Right renal cortex interstitium (tissue), 3 donors: ENCODE results near the gene PRKRA. TPM values are rescaled to one million over a fixed set of nuclear protein-coding genes. Genes with fewer than 3 reads are reported as not detected.
"Not testable (repeated sequence)": the region's sequence is repeated elsewhere in the genome, so short reads cannot be mapped to it uniquely, and the experiment has no call there.

Experiments used
- DNase-seq, 3 donors: peaks; one replicate each; pipeline ENCODE4 v3.0.0-alpha.2; 2013; ENCODE audit warnings: low read depth in 3 of 3, low spot score in 2 of 3
- polyA plus RNA-seq, 3 donors: library from polyadenylated mRNA; unstranded; fragments of 120-200 nt; gene quantifications; one replicate each; pipeline ENCODE4 v1.2.1, GENCODE V29; 2013; ENCODE audit not compliant: insufficient read length in 3 of 3

Gene PRKRA
- polyA plus RNA-seq, 3 donors = 70.7 to 75.6 (median 74.2) TPM

DNA sequence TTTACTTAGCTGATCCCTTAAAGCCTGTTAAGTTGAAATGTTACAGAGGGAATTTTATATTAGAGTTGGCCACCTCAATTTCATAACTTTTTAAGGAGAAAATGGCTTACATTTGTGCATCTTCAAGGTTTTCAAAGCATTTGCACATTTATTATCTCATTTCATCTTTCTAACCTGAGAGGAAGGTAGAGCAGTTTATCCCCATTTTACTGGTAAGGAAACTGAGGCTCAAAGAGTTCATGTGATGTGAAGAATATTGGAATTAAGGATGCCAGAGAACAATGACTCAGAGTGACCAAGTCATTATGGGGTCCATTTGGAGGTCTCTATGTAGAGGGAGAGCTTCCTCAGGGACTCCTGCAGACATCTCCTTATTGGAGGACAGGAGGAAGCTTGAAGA is 35.0 kb downstream of the PRKRA start:
- DNase-seq = no peak

DNA sequence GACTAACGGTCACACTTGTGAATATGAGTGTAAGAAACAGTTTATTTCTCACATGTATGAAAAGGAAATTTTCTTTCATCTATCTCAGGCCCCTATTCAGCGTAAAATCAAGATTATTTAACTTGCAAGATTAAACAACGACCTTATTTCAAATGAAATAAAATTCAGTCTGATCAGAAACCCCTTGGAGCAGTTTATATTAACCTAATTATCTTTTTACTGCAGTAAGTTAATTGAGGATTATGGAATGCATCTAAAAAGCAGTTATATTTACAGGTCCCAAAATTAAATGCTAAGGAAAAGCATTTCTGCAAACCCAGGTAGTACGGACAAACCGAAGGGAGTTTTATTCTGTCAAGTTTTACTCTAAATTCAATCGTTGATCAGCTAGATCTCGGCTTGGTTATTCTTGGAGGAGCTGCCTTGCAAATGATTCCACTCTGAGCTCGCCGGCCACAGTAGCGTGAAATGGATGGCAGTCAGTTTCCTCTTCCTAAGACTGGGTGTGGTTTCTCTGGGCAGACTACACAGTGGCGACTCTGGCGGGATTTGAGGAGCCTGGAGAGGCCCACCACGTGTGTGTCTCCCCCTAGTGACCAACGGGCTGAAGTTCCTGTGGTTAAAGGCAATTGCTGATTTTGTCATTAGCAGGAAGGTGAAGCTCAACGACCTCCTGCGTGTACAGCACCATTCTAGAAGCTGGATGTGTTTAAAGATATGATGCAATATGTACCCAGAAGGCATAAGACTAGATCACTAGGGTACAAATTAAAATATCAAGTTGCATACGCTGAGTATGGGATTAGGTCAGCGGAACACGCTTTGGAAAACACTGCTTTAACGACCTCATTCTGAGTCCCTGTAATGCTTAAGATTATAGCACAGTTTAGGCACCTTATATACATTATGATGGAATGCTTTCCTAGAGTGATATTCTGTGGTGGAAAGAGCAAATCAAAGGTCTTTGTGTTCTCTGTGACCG is 36.4 kb downstream of the PRKRA start:
- peak; percentile 83 to 85 (median 84) for DNase-seq

DNA sequence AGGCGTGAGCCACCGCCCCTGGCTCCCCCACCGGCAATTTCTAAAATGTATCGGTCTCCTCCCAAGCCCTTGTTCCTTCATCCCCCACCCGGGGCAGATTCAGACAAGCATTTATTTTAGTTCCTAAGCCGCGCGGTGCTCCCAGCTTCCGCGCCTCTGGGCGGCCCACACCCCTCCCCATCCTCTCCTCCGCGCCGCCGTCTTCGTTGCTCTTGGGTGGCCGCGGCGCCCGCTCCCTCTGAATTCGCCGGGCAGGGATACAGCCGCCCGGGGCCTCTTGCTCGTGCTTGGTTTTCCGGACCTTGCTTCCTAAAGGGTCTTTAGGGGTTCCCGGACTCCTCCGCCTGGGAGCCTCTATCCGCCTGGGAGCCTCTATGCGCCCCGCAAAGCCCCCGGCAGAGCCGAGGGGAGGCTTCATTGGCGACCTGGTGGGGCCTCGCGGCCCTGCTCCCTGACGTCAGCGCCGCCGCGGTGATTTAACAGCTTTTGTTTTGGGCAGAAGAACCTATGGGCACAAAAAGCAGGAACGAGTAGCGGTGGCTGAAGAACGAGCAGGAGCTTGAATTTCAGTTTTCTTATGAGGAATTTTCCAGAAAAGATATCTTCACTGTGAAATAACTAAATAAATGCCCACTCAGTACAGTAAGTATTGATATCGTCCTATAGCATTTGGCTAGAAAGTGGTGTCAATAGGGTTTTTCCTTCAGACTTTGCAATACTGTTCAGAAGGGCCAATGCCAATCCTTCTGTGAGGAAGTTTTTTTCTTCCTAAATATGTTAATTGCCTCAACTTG is 37.3 kb downstream of the PRKRA start:
- peak; percentile 66 to 74 (median 67) for DNase-seq

DNA sequence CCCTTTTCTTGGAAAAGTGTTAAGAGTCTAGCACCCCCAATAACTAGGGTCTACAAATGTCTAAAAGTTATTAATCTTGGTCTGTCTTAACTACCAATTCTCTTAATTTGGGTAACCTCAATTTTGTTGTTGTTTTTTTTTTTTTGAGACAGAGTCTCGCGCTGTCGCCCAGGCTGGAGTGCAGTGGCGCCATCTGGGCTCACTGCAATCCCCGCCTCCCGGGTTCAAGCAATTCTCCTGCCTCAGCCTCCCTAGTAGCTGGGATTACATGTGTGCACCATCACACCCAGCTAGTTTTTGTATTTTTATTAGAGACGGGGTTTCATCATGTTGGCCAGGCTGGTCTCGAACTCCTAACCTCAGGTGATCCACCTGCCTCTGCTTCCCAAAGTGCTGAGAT is 38.5 kb downstream of the PRKRA start:
- not testable (repeated sequence) for DNase-seq

DNA sequence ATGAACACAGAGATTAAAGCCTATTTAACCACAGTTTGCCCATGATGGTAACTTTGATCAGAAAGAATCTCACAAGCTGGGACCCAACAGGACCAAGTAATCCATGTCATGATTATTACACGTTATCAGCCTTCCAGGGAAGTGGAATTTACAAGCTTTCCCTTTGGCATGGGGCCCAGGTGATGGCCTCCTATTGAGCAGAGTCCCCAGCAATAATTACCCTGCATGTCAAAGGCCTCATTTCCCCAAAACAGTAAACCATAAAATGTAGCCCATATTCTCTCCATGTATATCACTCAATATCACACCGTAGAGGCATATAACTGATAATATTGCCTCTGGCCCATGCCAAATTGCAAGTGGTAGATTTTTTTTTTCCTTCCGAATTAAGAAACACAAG is 38.9 kb downstream of the PRKRA start:
- no peak for DNase-seq

DNA sequence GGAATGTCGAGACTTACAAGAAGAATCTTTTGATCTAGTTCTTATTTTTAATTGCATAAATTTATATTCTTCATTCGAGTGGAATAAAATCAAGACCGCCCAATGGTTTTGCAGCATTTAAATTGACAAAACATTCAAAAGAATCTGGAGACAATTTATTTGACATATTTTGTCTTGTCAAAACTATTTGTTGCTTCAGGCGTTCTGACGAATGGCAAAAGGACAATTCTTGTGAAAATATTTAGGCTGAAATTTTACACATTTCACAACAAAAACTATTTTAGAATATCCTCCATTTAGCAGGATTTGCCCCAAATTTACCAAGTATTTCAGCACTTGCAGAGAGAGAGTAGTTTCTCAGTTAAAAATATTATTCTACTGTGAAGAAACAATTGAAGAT is 41.7 kb downstream of the PRKRA start:
- DNase-seq = no peak

DNA sequence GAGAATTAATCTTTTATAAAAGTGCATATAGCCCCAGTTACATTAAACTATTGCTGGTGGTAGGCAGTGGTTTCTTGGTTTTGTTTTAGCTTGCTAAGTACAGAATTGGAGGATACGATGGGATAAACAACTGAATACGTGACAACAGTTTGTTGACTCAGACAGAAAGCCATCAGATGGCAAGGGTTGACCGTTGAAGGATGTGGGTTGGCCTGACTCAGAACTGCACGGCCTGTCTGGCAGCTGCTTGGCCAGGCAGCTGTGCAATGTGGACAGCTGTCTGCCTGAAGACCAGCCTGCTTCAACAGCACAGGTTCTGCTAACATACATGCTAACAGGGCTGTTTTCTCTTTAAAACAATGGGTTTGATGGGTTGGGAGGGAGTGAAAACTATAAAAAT is 46.6 kb downstream of the PRKRA start:
- no peak for DNase-seq

DNA sequence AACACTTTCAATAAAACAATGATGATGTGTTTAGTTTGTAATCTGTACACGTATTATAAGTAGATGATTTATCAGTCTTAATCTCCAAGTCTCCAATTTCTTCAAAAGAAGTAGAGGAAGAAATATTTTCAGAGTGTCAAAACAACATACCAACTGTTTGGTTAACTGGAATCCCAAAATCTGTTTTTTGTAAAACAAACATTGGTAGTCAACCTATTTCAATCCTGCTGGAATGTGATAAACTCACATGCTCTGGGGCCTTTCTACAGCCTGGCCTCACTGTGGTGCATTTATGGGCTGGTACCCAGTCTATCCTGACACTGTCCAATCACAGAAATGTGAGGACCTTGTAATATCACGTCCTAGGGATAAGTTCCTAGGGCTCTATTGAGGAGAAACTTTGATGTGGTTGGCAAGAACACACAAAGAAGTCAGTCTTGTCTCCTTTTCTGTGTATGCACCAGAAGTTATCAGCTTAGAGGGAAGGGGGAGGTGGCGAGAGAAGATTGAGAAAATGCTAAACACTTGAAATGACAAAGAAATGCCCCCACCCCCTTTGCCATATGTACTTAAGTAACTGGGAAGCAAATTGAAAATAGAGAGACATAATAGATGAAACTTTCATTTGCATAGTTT is 47.2 kb downstream of the PRKRA start:
- no peak for DNase-seq

DNA sequence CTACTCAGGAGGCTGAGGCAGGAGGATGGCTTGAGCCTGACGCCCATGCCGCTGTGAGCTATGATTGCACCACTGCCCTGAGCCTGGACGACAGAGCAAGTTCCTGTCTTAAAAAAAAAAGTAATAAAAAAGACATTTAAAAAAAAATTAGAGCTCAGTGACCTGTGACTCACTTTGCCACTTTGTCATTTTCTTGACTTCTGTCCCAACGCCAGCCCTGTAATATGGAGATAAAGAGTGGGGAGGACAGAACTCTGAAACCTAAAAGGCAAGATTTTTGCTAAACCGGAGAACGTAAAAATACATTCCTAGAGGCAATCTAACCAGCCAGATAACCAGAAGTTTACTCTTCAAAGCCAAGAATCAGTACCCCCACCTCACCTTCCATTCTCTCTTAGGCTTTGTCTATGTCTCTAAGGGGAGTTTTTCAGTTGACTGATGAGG is 49.0 kb downstream of the PRKRA start:
- no peak for DNase-seq

DNA sequence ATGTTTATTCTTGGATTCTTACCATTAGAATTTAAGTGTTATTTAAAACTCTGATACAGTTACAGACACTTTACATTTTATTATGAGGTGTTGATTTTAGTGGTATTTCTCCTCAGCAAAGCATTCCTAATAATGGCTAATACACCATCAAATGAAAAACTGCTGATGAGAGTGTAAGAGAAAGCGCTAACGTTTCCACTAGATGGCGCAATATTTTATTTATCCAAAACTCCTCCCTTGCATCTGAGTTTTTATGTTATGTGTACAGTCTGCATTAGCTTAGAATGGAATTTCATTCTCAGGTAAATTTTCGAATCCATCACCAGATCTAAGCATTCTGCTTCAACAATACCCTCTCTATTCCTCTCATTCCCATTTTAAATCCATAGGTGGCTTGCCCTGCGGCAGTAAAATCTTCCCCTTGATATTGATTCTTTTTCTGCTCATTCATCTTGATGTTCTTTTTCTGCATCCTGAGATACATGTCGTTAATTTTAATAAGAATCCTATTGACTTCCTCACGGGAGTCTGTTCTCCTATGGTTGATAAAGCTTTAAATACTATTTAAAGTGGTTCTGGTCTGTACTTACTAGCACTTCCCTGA is 53.9 kb downstream of the PRKRA start:
- DNase-seq = no peak

DNA sequence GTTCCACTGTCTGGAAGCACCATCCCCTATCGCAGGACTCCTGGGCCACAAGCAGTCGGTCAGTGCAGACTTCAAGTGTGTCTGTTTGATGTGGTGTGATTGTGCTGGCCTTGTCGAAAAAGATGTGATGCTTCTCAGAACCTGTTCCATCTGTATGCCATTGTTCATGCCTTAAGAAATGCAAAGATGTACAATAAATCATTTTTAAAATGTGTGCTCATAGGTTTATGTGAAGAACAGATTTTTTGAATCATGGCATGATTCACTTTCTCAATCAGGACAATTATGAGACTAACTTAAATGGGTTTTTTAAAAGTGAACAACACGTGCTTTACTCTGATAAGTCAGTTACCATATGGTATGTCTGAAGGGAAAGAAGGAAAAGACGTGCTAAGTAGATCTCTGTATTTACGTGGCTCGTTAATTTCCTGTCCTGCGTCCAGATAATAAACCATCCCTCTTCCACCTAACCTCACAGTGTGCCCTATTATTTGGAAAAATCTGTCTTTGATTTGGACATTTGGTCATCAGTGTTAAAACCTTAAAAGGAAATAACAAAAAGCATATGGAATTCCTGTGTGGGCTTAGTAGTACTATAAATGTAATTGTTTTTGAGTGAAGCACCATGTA is 54.9 kb downstream of the PRKRA start:
- DNase-seq = no peak

DNA sequence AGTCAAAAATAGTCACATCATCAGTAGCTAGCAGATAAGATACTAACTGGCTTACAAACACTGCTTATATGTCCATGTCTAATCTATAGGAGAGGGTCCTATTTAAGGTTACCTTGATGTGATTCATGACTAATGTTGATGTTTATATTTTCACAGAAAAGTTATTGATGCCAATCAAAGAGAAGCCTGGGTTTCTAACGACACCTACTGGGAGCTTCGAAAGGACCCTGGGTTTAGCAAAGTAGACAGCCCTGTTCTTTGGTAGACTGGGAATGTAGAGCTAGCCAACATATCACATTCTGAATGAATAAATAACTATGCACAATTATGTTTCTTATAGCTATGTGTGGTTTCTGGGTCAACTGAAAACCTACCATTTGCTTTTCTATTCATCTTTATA is 55.7 kb downstream of the PRKRA start:
- no peak for DNase-seq

DNA sequence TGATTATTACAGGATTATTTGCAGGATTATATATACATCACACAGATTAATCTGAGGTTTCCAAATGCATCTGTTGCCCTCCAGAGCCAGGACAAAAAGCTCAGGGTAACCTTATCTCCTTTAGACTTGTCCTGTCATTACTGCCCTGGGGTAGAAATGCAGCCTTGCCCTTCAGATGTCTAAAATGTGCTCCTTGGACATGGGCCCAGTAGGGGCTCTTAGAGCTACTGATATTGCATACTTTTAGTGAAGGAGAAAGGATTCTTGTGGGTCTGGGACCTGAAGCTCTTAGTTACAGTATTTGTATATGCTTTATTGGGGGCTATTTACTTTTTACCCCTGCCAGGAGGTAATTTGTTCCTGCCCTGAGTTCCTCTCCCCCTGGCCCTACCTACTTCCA is 56.1 kb downstream of the PRKRA start:
- DNase-seq = no peak

DNA sequence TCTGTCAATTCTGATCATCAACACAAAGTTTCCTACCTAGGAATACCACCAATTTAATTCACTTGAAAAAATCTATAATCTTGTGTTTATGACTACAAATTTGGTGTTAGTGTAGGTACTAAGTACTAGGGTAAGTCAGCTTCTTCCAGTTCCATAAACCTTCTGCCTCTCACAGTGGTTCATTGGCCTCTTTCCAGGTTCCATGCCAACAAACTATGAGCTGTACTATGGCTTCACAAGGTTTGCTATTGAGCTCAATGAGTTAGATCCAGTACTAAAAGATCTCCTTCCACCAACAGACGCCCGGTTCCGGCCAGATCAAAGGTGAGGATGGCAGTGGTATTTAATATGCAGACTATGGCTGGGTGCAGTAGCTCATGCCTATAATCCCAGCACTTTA is 58.8 kb downstream of the PRKRA start:
- no peak for DNase-seq

DNA sequence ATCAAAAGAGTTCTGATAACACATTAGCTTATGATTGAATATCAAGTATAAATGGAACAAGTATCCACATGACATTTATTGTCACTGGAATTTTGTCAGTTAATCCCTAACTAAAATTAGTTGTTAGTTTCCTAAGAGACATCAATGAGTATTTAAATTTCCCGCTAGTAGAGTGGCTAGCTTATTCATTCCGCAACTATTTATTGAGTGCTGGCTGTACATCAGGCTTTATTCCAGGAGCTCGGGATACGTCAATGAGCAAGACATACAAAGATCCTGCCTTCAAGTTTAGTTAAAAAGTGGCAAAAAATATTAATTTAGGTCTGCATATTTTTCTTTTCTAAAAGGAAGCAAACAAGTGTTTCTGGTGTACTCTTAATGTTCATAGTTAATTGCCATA is 59.3 kb downstream of the PRKRA start:
- DNase-seq = no peak

DNA sequence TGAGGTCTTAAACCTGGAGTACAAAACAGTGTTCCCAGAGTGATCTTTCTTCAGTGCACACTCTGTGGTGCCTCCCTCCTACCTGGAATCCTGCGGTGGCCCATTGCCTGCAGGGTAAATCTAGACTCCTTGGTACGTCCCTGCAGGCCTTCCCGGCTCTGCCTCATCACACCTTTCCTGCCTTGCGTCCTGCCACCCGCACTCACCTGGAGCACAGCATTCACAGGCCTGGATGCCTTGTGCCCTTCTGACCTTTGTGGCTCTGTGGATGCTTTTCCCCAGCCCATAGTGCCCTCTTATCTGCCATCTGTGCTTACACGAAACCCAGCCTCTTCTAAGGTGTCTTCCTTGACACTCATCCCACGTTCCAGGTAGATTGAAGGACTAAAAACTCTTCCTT is 62.7 kb downstream of the PRKRA start:
- DNase-seq = no peak

DNA sequence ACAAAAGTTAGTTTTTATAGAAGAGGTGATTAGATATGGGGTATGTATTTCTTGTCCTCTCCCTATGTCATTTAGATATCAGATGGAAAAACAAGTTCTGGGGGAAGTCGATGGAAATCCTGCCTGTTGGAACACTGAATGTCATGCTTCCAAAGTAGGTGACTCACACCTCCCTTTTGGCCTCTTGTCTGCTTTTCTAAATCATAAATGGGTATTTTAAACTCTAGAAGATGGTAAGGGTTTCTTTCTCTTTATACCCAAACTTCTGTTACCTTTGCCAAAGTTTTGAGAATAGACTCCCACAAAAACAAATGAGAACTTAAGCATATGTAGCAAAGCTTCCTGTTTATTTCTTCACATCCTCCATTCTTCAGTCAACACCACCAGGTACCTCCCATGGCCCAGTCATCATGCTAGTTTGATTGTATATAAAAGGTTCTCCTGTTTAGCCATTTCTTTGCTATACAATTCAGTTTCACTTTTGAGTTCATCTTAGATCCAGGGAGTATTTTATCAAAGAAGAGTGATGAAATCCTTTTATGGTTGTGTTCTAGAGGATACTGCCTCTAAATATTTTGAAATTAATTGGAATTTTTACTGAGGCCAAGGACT is 63.9 kb downstream of the PRKRA start:
- DNase-seq = no peak

DNA sequence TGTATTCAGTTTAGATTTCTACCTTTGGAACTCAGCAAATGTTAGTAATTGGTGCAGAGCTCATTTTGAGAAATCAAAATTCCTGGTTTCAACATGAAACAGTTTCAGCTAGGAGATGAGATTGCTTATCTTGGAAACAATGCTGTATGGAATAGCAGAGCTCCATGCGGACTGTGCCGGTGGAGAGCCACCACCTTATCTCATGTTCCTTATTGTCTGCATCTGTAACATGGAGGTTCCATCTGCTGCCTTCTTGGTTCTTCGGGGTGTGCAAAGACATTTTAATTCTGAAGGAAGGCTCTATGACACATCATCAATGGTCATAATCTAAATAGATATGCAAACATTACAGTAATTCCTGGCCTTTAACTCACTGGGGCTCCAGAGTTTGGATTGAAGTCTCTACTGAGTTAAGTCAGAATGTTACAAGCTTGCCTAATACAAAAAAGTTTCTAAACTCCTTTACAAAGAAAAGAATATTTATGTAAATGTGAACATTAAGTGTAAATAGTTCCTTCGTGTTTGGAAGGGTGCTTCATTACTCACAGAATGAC is 65.3 kb downstream of the PRKRA start:
- DNase-seq = no peak

DNA sequence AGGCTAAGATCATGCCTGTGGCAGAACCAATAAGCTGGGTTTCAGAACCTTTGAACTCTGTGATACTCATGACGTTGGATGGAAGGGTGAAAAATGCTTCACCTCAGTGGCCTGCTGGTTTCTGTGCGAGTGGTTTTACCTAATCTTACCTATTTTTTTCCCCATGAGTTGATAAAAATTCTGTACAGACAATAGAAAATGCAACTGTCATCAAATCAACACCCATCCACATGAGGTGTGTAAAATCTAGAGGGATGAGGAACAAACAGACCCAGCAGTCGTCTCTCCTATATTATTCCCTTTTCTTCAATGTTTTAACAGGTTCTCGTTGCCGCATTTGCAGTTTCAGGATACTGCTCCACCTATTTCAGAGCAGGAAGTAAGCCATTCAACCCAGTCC is 67.3 kb downstream of the PRKRA start:
- DNase-seq = no peak
